Vagina (tissue), 2 donors: ENCODE results near the gene IL22RA1.

Source experiments
- POLR2AphosphoS5 ChIP-seq, 2 donors: sonication (generic); formaldehyde crosslinking; IDR thresholded peaks; one replicate each; pipeline ENCODE4 v1.9.0; 2017; ENCODE audit warnings: antibody characterized with exemption in 2 of 2, mild to moderate bottlenecking in 2 of 2, low read depth in 1 of 2; ENCODE audit not compliant: insufficient read depth in 1 of 2
- TF ChIP-seq, protein P1 (sequence below), 3 experiments: fragments of 450-650 bp in 2 of 3; fragments of 200-600 bp in 1 of 3; sonication (generic) in 1 of 3; IDR thresholded peaks; one replicate each; pipeline ENCODE4 v1.5.1; 2017 to 2019; ENCODE audit warnings: antibody characterized with exemption in 3 of 3, mild to moderate bottlenecking in 2 of 3, moderate library complexity in 2 of 3

DNA sequence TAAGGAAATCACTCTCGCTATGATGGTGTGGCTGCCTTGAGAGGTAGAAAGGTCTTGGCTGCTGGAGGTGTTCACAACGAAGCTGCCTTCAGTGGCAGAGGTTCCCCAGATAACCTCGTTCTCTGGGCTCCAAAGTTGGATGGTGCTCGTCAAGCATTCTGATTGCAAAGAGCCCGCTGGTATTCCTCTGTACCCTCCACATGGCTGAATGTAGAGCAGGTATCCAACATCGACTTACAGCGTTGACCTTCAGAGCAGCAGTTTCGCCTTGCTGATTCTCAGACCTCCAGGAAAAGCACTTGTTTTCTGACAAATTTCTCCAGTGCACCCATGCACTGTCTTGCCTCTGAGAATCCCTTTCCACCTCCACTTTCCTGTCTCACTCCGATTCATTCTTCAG is 4.3 kb upstream of the IL22RA1 start:
- no peak for TF ChIP-seq POLR2AphosphoS5 (IDR thresholded peaks at IDR 0.05; ENCODE audit: insufficient read depth in 1 of 2, low read depth in 1 of 2)
- TF ChIP-seq, protein P1, sequence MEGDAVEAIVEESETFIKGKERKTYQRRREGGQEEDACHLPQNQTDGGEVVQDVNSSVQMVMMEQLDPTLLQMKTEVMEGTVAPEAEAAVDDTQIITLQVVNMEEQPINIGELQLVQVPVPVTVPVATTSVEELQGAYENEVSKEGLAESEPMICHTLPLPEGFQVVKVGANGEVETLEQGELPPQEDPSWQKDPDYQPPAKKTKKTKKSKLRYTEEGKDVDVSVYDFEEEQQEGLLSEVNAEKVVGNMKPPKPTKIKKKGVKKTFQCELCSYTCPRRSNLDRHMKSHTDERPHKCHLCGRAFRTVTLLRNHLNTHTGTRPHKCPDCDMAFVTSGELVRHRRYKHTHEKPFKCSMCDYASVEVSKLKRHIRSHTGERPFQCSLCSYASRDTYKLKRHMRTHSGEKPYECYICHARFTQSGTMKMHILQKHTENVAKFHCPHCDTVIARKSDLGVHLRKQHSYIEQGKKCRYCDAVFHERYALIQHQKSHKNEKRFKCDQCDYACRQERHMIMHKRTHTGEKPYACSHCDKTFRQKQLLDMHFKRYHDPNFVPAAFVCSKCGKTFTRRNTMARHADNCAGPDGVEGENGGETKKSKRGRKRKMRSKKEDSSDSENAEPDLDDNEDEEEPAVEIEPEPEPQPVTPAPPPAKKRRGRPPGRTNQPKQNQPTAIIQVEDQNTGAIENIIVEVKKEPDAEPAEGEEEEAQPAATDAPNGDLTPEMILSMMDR (IDR thresholded peaks at IDR 0.05) = no peak
